ENCODE results near the gene TSN.

The TSN gene

GRCh38 chr2:121755237-121756111 is at the start of gene TSN:
Gene TSN, plus strand, starts transcription at chr2:121755651. Its CDS starts 129 bp downstream, at chr2:121755780.
- CTCF ChIA-PET, result interaction anchor here (1.4 kb wide), 1 partner anchor 353 kb away, joined by 5 read pairs; no protein-coding TSS in a partner anchor
- DNase-seq (ENCODE audit: low read depth, low spot score), result peak; percentile 71
- peak within 1 kb of the TSS; percentile 92 for H3K4me3 ChIP-seq (ENCODE audit: low read depth, low read length)
- no peak for TF ChIP-seq CTCF (IDR thresholded peaks at IDR 0.05; ENCODE audit: insufficient read depth, low read length, missing control alignments)
- POLR2A ChIA-PET, result interaction anchor here (0.7 to 1.0 kb wide), 3 partner anchors 19 to 288 kb away, joined by 3 to 5 read pairs (median 3); partner anchors contain the start of genes CLASP1 and NIFK

- POLR2A ChIA-PET, result no interaction called here
- TF ChIP-seq CTCF (IDR thresholded peaks at IDR 0.05; ENCODE audit: insufficient read depth, low read length, missing control alignments), result no peak
- CTCF ChIA-PET, result interaction anchor here (1.1 kb wide), 1 partner anchor 10 kb away, joined by 3 read pairs; no protein-coding TSS in a partner anchor
- H3K4me3 ChIP-seq (ENCODE audit: low read depth, low read length), result no peak overlapping the region
- no peak for DNase-seq (ENCODE audit: low read depth, low spot score)
Measured at GRCh38 chr2:121705958-121706357, 49.5 kb upstream of the TSN start.

DNA sequence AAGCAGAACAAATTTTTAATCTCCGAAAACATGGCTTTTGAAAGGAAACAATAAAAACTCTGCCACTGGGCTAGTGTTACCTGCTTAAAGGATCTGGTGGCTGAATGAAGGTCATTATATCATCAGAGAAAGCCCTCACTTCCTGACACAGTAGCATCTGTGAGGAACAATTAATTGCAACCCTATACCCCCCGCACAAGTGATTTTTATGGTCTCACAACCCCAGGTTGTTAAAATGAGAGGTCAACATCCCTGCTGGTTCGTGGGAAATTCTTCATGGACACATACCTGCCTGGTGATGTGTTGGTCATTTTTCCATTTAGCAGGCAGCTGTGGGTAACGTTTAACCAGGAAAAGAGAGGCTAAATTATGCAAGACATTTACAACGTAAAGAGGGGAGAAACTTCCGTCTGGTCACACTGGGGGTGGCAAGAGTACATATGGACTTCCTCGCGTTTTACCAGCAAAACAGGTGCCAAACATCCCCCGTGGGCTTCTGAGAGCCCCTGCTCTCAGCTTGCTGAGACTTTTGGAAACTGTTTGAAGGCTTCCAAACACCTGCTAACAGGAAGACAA is 48.0 kb upstream of the TSN start:
- no peak for TF ChIP-seq CTCF (IDR thresholded peaks at IDR 0.05; ENCODE audit: insufficient read depth, low read length, missing control alignments)
- no peak for DNase-seq (ENCODE audit: low read depth, low spot score)
- POLR2A ChIA-PET, result no interaction called here
- H3K4me3 ChIP-seq (ENCODE audit: low read depth, low read length), result no peak overlapping the region
- CTCF ChIA-PET, result no interaction called here

- POLR2A ChIA-PET, result no interaction called here
- TF ChIP-seq CTCF (IDR thresholded peaks at IDR 0.05; ENCODE audit: insufficient read depth, low read length, missing control alignments), result no peak
- CTCF ChIA-PET, result no interaction called here
- DNase-seq (ENCODE audit: low read depth, low spot score), result no peak
- H3K4me3 ChIP-seq (ENCODE audit: low read depth, low read length), result no peak overlapping the region
Measured at GRCh38 chr2:121707920-121708361, 47.5 kb upstream of the TSN start.

DNA sequence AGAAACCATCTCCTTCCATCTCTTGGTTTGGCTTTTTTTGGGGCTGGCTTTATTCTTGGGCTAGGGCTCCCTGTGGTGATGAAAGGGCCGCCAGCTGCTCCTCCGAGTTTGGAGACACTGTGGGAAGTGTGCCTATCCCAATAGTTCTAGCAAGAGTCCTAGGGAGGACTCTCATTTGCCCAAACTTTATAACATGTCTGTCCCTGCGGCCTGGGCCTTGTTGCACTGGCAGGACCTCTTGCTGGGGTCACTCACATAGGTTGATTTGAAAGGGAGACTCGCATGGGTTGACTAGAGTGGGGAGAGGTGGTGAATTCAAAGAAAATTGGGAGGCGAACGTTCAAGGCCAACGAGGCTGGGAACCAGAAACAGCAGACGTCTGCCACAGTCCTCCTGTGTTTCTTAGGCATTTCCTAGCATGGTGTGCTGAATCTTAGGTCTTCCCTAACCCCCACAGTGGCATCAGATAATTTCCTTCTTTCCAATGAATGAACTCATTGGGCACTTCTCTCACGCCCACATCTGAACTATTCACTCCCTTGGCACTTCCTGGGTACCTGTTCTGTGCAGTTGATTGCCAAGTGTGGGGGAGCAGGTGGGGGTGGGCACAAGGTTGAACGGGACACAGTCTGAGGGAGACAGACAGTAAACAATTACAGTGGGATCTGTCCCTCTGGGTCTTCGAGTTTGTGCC is 45.5 kb upstream of the TSN start:
- no peak for DNase-seq (ENCODE audit: low read depth, low spot score)
- POLR2A ChIA-PET, result no interaction called here
- no peak overlapping the region for H3K4me3 ChIP-seq (ENCODE audit: low read depth, low read length)
- no peak for TF ChIP-seq CTCF (IDR thresholded peaks at IDR 0.05; ENCODE audit: insufficient read depth, low read length, missing control alignments)
- CTCF ChIA-PET, result no interaction called here
